RKO (cell line): Measurements from ENCODE around the gene GGT1.
"Not testable (repeated sequence)": the region's sequence is repeated elsewhere in the genome, so short reads cannot be mapped to it uniquely, and the experiment has no call there.

ENCODE experiments used
- DNase-seq: peaks from one replicate; pipeline ENCODE4 v3.0.0-alpha.2; 2016; ENCODE audit warnings: low spot score

The GGT1 gene

DNA sequence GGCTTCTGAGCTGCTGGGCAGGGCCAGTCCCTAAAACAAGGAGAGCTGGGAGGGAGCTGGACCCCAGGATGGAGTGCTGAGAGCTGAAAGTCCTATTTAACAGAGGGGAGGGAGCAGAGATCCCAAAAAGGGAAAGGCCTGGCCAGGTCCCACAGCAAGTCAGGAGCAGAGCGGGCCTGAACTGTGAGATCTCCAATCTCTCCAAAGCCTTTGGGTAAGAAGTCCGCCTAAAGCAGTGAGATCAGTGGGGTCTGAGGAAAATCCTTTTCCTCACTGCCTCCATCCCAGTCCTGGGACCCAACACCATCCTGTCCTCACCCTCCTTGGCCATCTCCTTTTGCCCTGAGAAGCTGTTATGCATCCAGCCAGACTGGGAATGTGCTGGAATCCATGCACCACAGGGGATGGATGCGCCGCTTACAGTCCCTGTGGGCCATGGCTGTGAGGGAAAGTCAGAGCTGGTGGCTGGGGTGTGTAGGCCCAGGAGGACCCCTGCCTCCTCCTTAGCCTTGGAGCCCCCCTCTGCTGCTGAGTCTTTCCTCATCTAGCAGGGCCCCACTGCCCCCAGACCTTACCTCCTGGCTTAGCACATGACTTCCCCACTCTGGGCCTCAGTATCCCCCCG, 18.7 kb upstream of the GGT1 start:
- no peak for DNase-seq

GRCh38 chr22:24584871-24585411, 18.1 kb upstream of the GGT1 start:
- no peak for DNase-seq

DNA sequence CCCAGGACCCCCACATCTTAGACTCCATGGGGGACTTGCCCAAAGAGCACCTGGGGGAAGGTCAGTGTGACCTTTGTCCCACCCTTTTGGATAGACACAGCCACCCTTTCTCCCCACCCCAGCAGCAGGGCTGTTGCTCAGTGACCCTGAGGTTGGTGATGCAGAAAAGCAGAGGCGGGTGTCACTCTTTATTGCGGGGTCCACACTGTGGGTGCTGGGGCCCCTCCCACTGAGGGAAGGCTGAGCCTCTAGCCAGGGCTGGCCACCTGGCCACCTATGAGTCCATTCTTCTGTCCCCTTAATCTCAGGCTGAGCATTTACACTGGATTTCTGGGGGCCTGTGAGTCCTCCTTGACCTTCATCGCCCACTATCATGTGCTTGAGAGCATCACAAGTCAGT, 17.5 kb upstream of the GGT1 start:
- no peak for DNase-seq

DNA sequence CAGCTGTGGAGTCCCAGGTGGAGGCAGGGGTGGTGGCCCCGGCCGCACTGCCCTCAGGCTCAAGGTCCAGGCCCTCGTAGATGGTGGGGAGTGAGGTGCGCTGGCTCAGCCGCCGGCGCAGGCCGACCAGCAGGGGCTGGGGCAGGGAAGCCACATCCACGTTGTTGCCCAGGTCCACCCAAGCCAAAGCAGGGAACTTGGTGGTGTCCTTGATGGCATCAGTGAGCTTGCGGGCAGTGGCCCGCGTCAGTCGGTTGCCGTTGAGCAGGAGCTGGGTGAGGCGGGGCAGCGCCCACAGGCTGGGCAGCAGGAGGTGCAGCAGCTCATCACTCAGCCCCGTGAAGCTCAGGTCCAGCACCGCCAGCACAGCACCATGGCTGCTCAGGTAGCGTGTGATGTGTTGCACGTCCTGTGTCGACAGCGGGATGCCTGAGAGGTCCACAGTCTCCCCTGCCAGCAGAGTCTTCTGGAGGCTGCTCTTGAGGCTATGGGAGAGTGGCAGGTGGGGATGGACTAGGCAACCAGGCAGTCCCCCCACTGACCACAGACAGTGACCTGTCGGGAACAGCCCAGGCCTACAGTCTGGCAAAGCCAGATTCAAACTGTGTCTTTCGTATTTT, 17.0 kb upstream of the GGT1 start:
- no peak for DNase-seq

GRCh38 chr22:24587251-24587650, 15.7 kb upstream of the GGT1 start:
- no peak for DNase-seq

DNA sequence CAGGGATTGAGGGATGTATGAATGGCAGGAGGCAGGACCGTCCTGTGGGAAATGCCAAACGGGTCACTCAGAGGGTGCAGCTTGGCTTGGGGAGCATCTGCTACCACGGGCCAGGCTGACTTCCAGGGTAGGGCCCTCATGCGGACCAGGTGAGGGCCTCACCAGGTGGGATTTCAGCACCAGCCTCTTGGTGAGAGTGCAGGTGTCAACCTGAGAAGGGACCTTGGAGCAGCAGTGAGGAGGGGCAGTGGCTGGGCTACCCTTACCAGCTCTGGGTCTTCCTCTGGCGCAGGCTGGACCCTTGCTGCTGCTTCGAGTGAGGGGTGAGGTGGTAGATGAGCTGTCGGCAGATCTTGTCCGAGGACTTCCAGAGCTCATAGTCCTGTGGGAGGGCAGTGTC, 15.0 kb upstream of the GGT1 start:
- DNase-seq, result no peak

- no peak for DNase-seq
Observed at GRCh38 chr22:24588381-24588756, 14.6 kb upstream of the GGT1 start.

GRCh38 chr22:24588757-24589481, 14.1 kb upstream of the GGT1 start:
- DNase-seq, result no peak

DNA sequence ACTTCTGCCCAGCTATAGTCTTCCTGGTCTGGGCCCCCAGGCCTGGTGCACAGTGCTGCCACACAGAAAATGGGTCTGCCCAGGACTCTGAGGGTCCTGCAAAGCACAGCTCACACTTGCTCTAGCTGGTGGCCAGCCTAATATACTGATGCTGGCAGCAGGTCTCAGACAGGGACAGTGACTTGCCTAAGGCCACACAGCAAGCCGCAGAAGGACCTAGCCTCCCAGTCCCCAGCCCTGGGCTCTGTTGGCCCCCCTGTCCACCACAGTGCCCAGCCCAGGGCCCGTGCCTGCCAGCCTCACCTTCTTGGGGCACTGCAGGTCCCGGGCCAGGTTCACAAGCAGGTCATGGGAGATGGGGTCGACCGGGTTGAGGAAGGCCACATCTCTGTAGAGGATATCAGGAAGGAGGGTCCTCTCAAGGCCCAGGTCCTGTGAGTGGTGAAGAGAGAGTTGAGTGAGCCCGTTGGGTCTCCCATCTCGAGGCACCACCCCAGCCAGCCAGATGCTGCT, 13.4 kb upstream of the GGT1 start:
- no peak for DNase-seq

DNA sequence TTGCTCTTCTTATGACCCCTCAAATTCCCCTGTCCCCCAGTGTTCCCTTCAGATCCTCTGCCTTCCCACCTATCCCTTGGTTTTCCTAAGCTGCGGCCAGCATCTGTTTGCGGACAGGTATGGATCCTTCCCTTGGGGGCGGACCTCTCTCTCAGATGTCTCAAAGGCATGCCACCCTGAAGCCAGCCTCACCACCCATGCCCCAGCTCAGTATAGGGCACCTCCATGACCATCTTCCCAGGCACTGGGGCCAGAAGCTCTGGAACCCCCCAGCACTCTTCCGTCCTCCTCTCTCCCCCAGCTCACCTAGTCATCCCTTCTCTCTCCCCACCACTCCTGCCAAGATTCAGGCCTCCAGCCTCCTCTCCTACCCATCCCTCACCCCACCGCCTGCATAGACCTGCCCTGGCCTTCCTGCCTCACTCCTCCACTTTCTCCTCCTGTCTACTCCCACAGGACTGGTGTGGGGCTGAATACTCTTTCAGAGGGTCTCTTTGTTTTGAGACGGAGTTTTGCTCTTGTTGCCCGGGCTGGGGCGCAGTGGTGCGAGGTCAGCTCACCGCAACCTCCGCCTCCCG, 12.3 kb upstream of the GGT1 start:
- no peak for DNase-seq

- no peak for DNase-seq
Observed at GRCh38 chr22:24591286-24591830, 11.6 kb upstream of the GGT1 start.

DNA sequence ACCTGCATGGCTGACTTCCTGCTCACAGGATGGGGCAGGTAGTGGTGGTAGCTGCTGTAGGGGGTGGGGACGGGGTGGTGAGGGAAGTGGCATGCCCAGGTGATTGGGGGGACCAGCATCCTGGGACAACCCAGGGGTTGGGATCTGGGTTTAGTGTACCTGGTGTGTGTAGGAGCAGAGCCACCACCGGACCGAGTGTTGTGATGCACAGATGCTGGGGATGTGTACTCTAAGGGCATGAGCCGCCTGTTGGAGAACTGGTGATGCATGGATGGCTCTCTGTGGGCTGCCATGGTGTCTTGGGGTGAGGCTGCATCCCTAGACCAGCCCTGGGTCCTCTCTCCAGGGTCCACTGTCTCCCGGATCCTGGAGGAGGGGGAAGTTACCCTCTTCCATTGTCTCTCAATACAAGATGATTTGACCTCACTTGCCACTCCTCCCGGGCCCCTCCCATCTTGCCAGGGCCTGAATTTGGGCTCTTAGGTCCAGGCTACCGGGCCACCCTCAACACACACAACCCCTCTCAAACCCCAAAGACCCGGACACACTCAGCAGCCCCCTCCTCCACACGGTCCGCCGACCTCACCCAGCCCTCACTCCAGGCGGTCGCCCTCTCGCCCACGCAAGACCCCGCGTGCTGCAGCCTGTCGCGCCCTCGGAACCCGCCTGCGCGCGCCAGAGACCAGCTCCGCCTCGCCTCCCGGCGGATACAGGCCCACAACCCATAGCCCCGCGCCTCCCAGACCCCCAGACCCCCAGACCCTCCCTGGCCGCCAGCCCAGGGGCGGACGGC, 10.7 kb upstream of the GGT1 start:
- DNase-seq, result peak; percentile 47

DNA sequence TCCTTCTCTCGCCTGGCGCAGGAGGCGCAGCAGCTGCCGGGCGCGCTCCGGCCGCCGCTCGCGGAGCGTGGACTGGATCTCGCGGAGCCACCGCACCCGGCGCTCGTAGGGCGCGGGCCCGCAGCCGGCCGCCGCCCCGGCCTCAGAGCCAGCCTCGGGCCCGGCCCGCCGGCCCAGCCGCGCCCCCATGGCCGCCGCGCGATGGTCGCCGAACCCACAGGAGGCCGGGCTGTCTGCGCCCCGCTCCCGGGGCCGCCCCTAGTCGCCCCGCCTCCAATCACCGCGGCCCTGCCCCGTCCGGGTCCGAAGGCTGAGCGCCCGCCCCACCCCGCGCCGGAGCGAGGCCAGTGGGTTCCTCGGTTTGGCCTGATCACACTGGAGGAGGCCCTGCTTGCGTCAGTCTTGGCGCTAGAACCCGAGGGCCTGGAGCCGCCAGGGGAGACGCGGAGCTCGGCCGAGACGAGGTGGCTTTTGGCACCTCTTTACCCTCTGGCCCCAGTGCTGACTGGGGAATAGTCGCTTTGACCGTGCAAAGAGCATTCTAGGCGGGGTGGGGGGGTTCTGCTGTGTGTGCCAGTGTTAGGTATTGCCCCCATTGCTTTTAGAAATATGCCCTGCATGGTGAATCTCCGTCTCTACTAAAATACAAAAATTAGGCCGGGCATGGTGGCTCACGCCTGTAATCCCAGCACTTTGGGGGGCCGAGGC, 10.0 kb upstream of the GGT1 start, which contains the start of gene LRRC75B:
TSS of gene LRRC75B (minus strand) at position 223 of the 708 bp plus-strand sequence. CDS start at position 189, 34 bp downstream.
- DNase-seq, result peak; percentile 85

- not testable (repeated sequence) for DNase-seq
Observed at GRCh38 chr22:24593559-24593835, 9.5 kb upstream of the GGT1 start.

- no peak for DNase-seq
Observed at GRCh38 chr22:24593836-24594568, 9.0 kb upstream of the GGT1 start.

GRCh38 chr22:24594569-24595120, 8.3 kb upstream of the GGT1 start:
- no peak for DNase-seq

GRCh38 chr22:24595228-24595627, 7.8 kb upstream of the GGT1 start:
- DNase-seq, result no peak

GRCh38 chr22:24595863-24596262, 7.1 kb upstream of the GGT1 start:
- DNase-seq, result no peak

DNA sequence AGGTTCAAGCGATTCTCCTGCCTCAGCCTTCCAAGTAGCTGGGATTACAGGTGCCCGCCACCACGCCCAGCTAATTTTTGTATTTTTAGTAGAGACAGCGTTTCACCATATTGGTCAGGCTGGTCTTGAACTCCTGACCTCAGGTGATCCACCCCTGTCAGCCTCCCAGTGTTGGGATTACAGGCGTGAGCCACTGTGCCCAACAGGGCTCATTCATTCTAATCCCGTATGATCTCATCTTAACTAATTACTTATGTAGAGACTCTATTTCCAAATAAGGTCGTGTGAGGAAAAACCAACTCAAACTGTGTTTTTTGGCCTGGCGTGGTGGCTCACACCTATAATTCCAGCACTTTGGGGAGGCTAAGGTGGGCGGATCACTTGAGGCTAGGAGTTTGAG, 5.9 kb upstream of the GGT1 start:
- DNase-seq, result not testable (repeated sequence)

- no peak for DNase-seq
Observed at GRCh38 chr22:24599514-24599913, 3.5 kb upstream of the GGT1 start.
